Tibial nerve (tissue), 4 donors: ENCODE measurements around the gene CA9. TPM values are rescaled to one million over a fixed set of nuclear protein-coding genes. Genes with fewer than 3 reads are reported as not detected.

Experiments used
- DNase-seq, 2 donors: peaks; one replicate each; pipeline ENCODE4 v3.0.0-alpha.2; 2019; ENCODE audit warnings: low spot score in 2 of 2
- H3K27ac ChIP-seq, 4 donors: fragments of 200-600 bp; sonication (generic) in 3 of 4; one replicate each; pipeline ENCODE4 v1.5.1; 2017 to 2019; ENCODE audit warnings: mild to moderate bottlenecking in 1 of 4
- H3K27me3 ChIP-seq, 2 donors: fragments of 200-600 bp; sonication (generic) in 1 of 2; one replicate each; pipeline versions ENCODE4 v1.5.1 to v1.6.0; 2017 to 2019
- H3K36me3 ChIP-seq, 3 donors: fragments of 200-600 bp; sonication (generic); one replicate each; pipeline ENCODE4 v1.5.1; 2018 to 2019
- H3K4me1 ChIP-seq, 4 donors: fragments of 200-600 bp; sonication (generic) in 3 of 4; one replicate each; pipeline ENCODE4 v1.5.1; 2017 to 2019
- H3K4me3 ChIP-seq, 4 donors: fragments of 200-600 bp; sonication (generic) in 3 of 4; one replicate each; pipeline ENCODE4 v1.5.1; 2017 to 2019; ENCODE audit warnings: mild to moderate bottlenecking in 1 of 4, moderate library complexity in 1 of 4
- H3K9me3 ChIP-seq, 4 donors: fragments of 200-600 bp; sonication (generic) in 3 of 4; one replicate each; pipeline ENCODE4 v1.5.1; 2017 to 2019
- EP300 ChIP-seq, 2 donors: sonication (generic); formaldehyde crosslinking; IDR thresholded peaks; one replicate each; pipeline ENCODE4 v1.6.1; 2017; ENCODE audit warnings: antibody characterized with exemption in 2 of 2, mild to moderate bottlenecking in 1 of 2
- POLR2A ChIP-seq, 2 donors: fragments of 450-650 bp; IDR thresholded peaks; one replicate each; pipeline ENCODE4 v1.6.1; 2017; ENCODE audit warnings: antibody characterized with exemption in 2 of 2, mild to moderate bottlenecking in 2 of 2, moderate library complexity in 2 of 2
- WGBS, 2 donors: methylation state at CpG; one replicate each; pipeline ENCODE4 v1.1.5; 2018; 5-methylcytosine and 5-hydroxymethylcytosine counted together
- small RNA-seq: library from RNA; depleted of rRNA; stranded (forward); fragments of <200 nt; gene quantifications from one replicate; pipeline ENCODE3, GENCODE V24; 2016
- total RNA-seq, 4 donors: library from RNA; depleted of rRNA; stranded (reverse); fragments of >200 nt; gene quantifications; one replicate each; pipeline ENCODE4 v1.1.0, GENCODE V29; 2016
- TF ChIP-seq, protein P1 (sequence below), 5 experiments: fragments of 200-600 bp in 3 of 5; fragments of 450-650 bp in 2 of 5; sonication (generic) in 3 of 5; IDR thresholded peaks; one replicate each; pipeline ENCODE4 v1.5.1; 2016 to 2019; ENCODE audit warnings: antibody characterized with exemption in 5 of 5, mild to moderate bottlenecking in 3 of 5, moderate library complexity in 2 of 5

CA9 gene
- total RNA-seq, 4 donors from 2014 or later: 0.84 TPM; not detected in 3

GRCh38 chr9:35728041-35728971 lies 54.6 kb downstream of the CA9 start:
- Histone ChIP-seq H3K27me3 (no peaks in the 10 kb centered on the region), H3K9me3 (no peaks in the 10 kb centered on the region), H3K27ac (peak overlapping the region; percentile 38 to 99 (median 82)), H3K4me3 (peak overlapping the region in 3 of 4 donors; percentile 6 to 85 (median 33)), H3K4me1 (peaks cover 0 to 64% (median 59%) of the 10 kb centered on the region in 4 donors), H3K36me3 (peaks cover 0 to 32% (median 13%) of the 10 kb centered on the region in 3 donors)
- WGBS, 2 donors: 6% methylated on average over 10 of the region's 10 CpGs
- DNase-seq: peak; percentile 42 to 67
- TF ChIP-seq POLR2A (IDR thresholded peaks at IDR 0.05): peak in 1 of 2 donors; percentile 42
- TF ChIP-seq, protein P1, sequence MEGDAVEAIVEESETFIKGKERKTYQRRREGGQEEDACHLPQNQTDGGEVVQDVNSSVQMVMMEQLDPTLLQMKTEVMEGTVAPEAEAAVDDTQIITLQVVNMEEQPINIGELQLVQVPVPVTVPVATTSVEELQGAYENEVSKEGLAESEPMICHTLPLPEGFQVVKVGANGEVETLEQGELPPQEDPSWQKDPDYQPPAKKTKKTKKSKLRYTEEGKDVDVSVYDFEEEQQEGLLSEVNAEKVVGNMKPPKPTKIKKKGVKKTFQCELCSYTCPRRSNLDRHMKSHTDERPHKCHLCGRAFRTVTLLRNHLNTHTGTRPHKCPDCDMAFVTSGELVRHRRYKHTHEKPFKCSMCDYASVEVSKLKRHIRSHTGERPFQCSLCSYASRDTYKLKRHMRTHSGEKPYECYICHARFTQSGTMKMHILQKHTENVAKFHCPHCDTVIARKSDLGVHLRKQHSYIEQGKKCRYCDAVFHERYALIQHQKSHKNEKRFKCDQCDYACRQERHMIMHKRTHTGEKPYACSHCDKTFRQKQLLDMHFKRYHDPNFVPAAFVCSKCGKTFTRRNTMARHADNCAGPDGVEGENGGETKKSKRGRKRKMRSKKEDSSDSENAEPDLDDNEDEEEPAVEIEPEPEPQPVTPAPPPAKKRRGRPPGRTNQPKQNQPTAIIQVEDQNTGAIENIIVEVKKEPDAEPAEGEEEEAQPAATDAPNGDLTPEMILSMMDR (IDR thresholded peaks at IDR 0.05): no peak
- peak in 1 of 2 donors; percentile 58 for TF ChIP-seq EP300 (IDR thresholded peaks at IDR 0.05)

DNA sequence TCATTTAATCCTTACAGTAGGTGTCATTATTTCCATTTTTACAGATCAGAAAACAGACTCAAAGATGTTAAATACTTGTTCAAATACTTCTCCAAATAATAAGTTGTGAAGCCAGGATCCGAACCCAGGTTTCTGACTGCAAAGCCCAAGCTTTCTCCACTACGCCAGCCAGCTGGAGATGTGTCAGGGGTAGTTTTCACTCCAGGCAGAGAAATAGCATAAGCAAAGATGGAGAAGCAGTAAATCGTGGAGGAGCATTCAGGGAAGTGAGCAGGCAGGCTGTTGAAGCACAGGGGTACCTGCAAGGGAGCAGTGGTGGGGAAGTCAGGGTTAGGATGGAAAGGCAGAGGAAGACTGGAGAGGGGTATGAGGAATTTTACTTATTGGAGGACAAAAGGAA lies 55.4 kb downstream of the CA9 start:
- no peaks in the 10 kb centered on the region for H3K9me3 ChIP-seq
- no peak for DNase-seq
- no peaks in the 10 kb centered on the region for H3K27me3 ChIP-seq
- 36 to 37% methylated on average over 3 of the region's 3 CpGs for WGBS, 2 donors
- H3K27ac ChIP-seq: peak overlapping the region; percentile 70 to 99 (median 92)
- TF ChIP-seq POLR2A (IDR thresholded peaks at IDR 0.05): no peak
- peaks cover 0 to 25% (median 6%) of the 10 kb centered on the region in 3 donors for H3K36me3 ChIP-seq
- H3K4me3 ChIP-seq: peak overlapping the region in 3 of 4 donors; percentile 16 to 85 (median 18)
- peaks cover 0 to 72% (median 66%) of the 10 kb centered on the region in 4 donors for H3K4me1 ChIP-seq

DNA sequence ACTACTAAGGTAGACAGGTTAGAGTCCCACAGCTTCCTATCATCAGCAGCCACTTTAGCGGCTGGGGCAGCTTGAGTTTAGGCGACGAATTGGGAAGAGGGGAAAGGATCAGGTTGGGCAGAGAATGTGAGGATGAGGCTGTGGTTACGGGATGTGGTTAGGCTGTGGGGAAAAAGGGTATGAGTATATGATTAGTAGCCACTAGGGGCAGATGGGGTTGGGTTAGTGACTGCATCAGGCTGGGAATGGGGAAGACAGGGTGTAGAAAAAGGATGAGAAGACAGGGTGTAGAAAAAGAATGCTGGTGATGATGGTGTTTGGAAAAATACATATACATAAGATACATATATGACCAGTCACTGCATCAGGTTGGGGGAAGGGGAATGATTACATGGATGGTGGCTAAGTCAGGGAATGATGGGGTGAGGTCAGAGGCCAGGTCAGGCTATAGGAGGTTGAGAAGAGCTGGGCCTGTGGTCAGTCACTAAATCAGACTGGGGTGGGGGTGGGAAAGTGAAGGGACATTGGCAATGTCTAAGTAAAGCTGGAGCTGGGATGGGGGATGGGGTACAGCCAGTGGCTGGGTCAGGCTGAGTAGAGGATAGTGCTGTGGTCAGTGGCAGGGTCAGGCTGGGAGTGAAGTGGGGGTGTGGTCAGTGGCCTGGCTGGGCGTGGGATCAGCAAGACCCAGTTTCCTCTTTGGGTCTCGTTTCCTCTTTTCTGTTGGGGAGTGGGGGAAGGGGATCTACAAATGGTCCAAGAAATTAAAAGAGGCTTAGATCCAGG lies 56.2 kb downstream of the CA9 start:
- H3K9me3 ChIP-seq: no peaks in the 10 kb centered on the region
- no peaks in the 10 kb centered on the region for H3K27me3 ChIP-seq
- peaks cover 0 to 76% (median 69%) of the 10 kb centered on the region in 4 donors for H3K4me1 ChIP-seq
- H3K4me3 ChIP-seq: peak overlapping the region; percentile 6 to 90 (median 50)
- peak overlapping the region; percentile 89 to 99 (median 94) for H3K27ac ChIP-seq
- H3K36me3 ChIP-seq: peaks cover 0 to 25% (median 0%) of the 10 kb centered on the region in 3 donors
- no peak for TF ChIP-seq EP300 (IDR thresholded peaks at IDR 0.05)
- TF ChIP-seq POLR2A (IDR thresholded peaks at IDR 0.05): no peak
- TF ChIP-seq, protein P1 (IDR thresholded peaks at IDR 0.05): peak; percentile 26 to 64 (median 38)
- WGBS, 2 donors: 10 to 11% methylated on average over 6 of the region's 6 CpGs
- DNase-seq: peak in 1 of 2 donors; percentile 42

GRCh38 chr9:35730486-35730854 lies 56.7 kb downstream of the CA9 start:
- no peaks in the 10 kb centered on the region for H3K9me3 ChIP-seq
- WGBS, 2 donors: 65 to 66% methylated on average over 2 of the region's 2 CpGs
- H3K4me3 ChIP-seq: peak overlapping the region; percentile 62 to 90 (median 82)
- peaks cover 0 to 25% (median 0%) of the 10 kb centered on the region in 3 donors for H3K36me3 ChIP-seq
- no peak for DNase-seq
- no peaks in the 10 kb centered on the region for H3K27me3 ChIP-seq
- TF ChIP-seq POLR2A (IDR thresholded peaks at IDR 0.05) (no peak), EP300 (IDR thresholded peaks at IDR 0.05) (no peak)
- TF ChIP-seq, protein P1 (IDR thresholded peaks at IDR 0.05): no peak
- H3K4me1 ChIP-seq: peaks cover 0 to 75% (median 69%) of the 10 kb centered on the region in 4 donors
- peak overlapping the region; percentile 89 to 99 (median 94) for H3K27ac ChIP-seq

Small RNA genes lying within 50 kb of the gene (small RNA-seq; reads per million reads assigned to genes)
- gene RMRP: not detected
- gene RN7SL22P: not detected

Other genes with a start within 250 kb of the CA9 start
- 10 to 100 TPM; 28.8 to 39.3 (median 35.4) TPM for gene RUSC2, start 183.8 kb upstream of the CA9 start, total RNA-seq
- 10 to 100 TPM; 29.3 to 40.0 (median 35.6) TPM for gene TESK1, start 68.7 kb upstream of the CA9 start, total RNA-seq
- 1 to 10 TPM in 3 of 4 donors, not detected in 1; 1.9 to 6.0 (median 3.5) TPM for gene CD72, start 55.5 kb upstream of the CA9 start, total RNA-seq
- under 1 TPM in 1 of 4 donors, not detected in 3; 0.39 TPM for gene SIT1, start 23.0 kb upstream of the CA9 start, total RNA-seq
- gene RMRP, start 15.9 kb upstream of the CA9 start, total RNA-seq: 1,000 to 10,000 TPM in 3 of 4 donors, 100 to 1,000 TPM in 1; 649 to 2,915 (median 1,530) TPM
- gene CCDC107, start 15.6 kb upstream of the CA9 start, total RNA-seq: 10 to 100 TPM; 41.6 to 58.8 (median 47.8) TPM
- gene ARHGEF39, start 8.7 kb upstream of the CA9 start, total RNA-seq: 1 to 10 TPM in 2 of 4 donors, under 1 TPM in 1, not detected in 1; 0.20 to 4.8 (median 1.0) TPM
- 100 to 1,000 TPM; 229 to 350 (median 289) TPM for gene TPM2, start 16.0 kb downstream of the CA9 start, total RNA-seq
- gene TLN1, start 58.3 kb downstream of the CA9 start, total RNA-seq: 100 to 1,000 TPM; 284 to 405 (median 350) TPM
- gene CREB3, start 58.7 kb downstream of the CA9 start, total RNA-seq: 10 to 100 TPM; 41.6 to 70.1 (median 53.5) TPM
- gene GBA2, start 75.3 kb downstream of the CA9 start, total RNA-seq: 10 to 100 TPM; 63.8 to 92.1 (median 66.1) TPM
- gene RGP1, start 75.4 kb downstream of the CA9 start, total RNA-seq: 10 to 100 TPM; 18.6 to 21.3 (median 20.2) TPM
- gene MSMP, start 80.3 kb downstream of the CA9 start, total RNA-seq: not detected
- gene NPR2, start 117.7 kb downstream of the CA9 start, total RNA-seq: 10 to 100 TPM; 26.3 to 36.0 (median 32.4) TPM
- 1 to 10 TPM; 2.6 to 4.0 (median 3.5) TPM for gene SPAG8, start 138.3 kb downstream of the CA9 start, total RNA-seq
- gene HINT2, start 141.1 kb downstream of the CA9 start, total RNA-seq: 10 to 100 TPM; 21.0 to 74.3 (median 35.9) TPM
- gene FAM221B, start 154.8 kb downstream of the CA9 start, total RNA-seq: not detected
- 10 to 100 TPM; 14.6 to 23.9 (median 20.1) TPM for gene TMEM8B, start 155.3 kb downstream of the CA9 start, total RNA-seq
- not detected for gene OR13J1, start 196.5 kb downstream of the CA9 start, total RNA-seq
- gene HRCT1, start 232.3 kb downstream of the CA9 start, total RNA-seq: 10 to 100 TPM in 3 of 4 donors, 1 to 10 TPM in 1; 7.2 to 15.5 (median 12.0) TPM
- gene SPAAR, start 235.6 kb downstream of the CA9 start, total RNA-seq: 10 to 100 TPM in 1 of 4 donors, 1 to 10 TPM in 3; 5.1 to 12.2 (median 7.7) TPM